K562 (cell line): ENCODE results near the gene ZFAND2A. TPM values are rescaled to one million over a fixed set of nuclear protein-coding genes. Genes with fewer than 3 reads are reported as not detected.

Experiments
- ATAC-seq: fragments of 200-7000 bp; cut with Tn5 transposase; 3 replicates; pipeline ENCODE4 v1.9.1; 2020; ENCODE audit warnings: moderate library complexity
- BruUV-seq: library from RNA; stranded (reverse); fragments of 400-500 nt; replicated peaks from 2 replicates; lab custom pipeline; 2021; lab: Mats Ljungman, UMichigan
- CTCF ChIA-PET: fragments of 300-600 bp; formaldehyde crosslinking; extraction: SDS; loops from one replicate; lab custom pipeline; 2021; ENCODE audit warnings: low intra/inter-chr PET ratio; lab: Yijun Ruan, JAX
- POLR2A ChIA-PET: fragments of 300-600, 350-650 bp; sonication (Branson Sonifier 250); formaldehyde crosslinking; extraction: SDS; loops from one replicate; lab custom pipeline; 2021; ENCODE audit warnings: antibody characterized with exemption, inconsistent platforms; lab: Yijun Ruan, JAX
- DNase-seq, 4 experiments: peaks; one replicate each; pipeline versions ENCODE4 v3.0.0 to v3.0.0-alpha.2; 2011 to 2018; ENCODE audit warnings: low spot score in 3 of 4, mixed read lengths in 3 of 4; ENCODE audit errors: extremely low read depth in 1 of 4
- FAIRE-seq: peaks from 2 replicates; lab custom pipeline; 2011; peaks lifted over from hg19 to GRCh38; lab: Jason Lieb, UNC
- H2AFZ ChIP-seq: 2 replicates; pipeline ENCODE4 v1.6.0; 2011; ENCODE audit warnings: low read depth, low read length, control low read depth, inconsistent platforms
- H3K27ac ChIP-seq: fragments of 200-600 bp; 3 replicates; pipeline ENCODE4 v1.8.0; 2011; ENCODE audit warnings: low read depth, mild to moderate bottlenecking, control low read depth, inconsistent platforms, low read length, moderate library complexity, mixed read lengths; ENCODE audit errors: extremely low read depth
- H3K27me3 ChIP-seq, 2 experiments: fragments of 300-600 bp in 1 of 2; 2 replicates in 1 of 2; 3 replicates in 1 of 2; pipeline versions ENCODE4 v1.6.0 to v1.8.0; 2011; ENCODE audit warnings: inconsistent platforms in 2 of 2, low read length in 2 of 2, mild to moderate bottlenecking in 1 of 2, mixed read lengths in 1 of 2, moderate library complexity in 1 of 2; ENCODE audit not compliant: control insufficient read depth in 2 of 2, insufficient read depth in 2 of 2
- H3K36me3 ChIP-seq: fragments of 300-600 bp; 3 replicates; pipeline ENCODE4 v1.8.0; 2011; ENCODE audit warnings: mild to moderate bottlenecking, low read length, inconsistent platforms; ENCODE audit not compliant: control insufficient read depth, insufficient read depth
- H3K4me1 ChIP-seq, 2 experiments: fragments of 200-600 bp in 1 of 2; replicated peaks in 1 of 2; 2 replicates in 1 of 2; 3 replicates in 1 of 2; pipeline versions ENCODE4 v1.5.1 to v1.8.0; 2011; ENCODE audit warnings: inconsistent platforms in 2 of 2, low read length in 2 of 2, mild to moderate bottlenecking in 1 of 2, mixed read lengths in 1 of 2, moderate library complexity in 1 of 2; ENCODE audit not compliant: control insufficient read depth in 2 of 2, insufficient read depth in 2 of 2
- H3K4me2 ChIP-seq: 2 replicates; pipeline ENCODE4 v1.6.1; 2011; ENCODE audit warnings: low read length, control low read depth, inconsistent platforms, mixed read lengths; ENCODE audit not compliant: insufficient read depth
- H3K4me3 ChIP-seq: fragments of 200-600 bp; sonication (generic), shearing (Covaris generic); 2 replicates; pipeline ENCODE4 v1.5.1; 2016; ENCODE audit warnings: control low read depth, inconsistent platforms
- H3K79me2 ChIP-seq: fragments of 200-600 bp; 3 replicates; pipeline ENCODE4 v1.8.0; 2011; ENCODE audit warnings: low read length, inconsistent platforms; ENCODE audit not compliant: control insufficient read depth, insufficient read depth
- H3K9ac ChIP-seq, 2 experiments: 2 replicates each; pipeline versions ENCODE4 v1.6.0 to v1.6.1; 2011; ENCODE audit warnings: low read depth in 2 of 2, low read length in 2 of 2, control low read depth in 1 of 2, inconsistent platforms in 1 of 2, mild to moderate bottlenecking in 1 of 2, mixed read lengths in 1 of 2; ENCODE audit not compliant: insufficient read depth in 1 of 2
- H3K9me1 ChIP-seq: one replicate; pipeline ENCODE4 v1.6.0; 2011; ENCODE audit warnings: inconsistent platforms, mild to moderate bottlenecking, low read length, moderate library complexity; ENCODE audit not compliant: control insufficient read depth, insufficient read depth
- H3K9me3 ChIP-seq: replicated peaks from 2 replicates; pipeline ENCODE4 v1.5.1; 2011; ENCODE audit warnings: low read depth, low read length, inconsistent platforms; ENCODE audit not compliant: control insufficient read depth, insufficient read depth
- H4K20me1 ChIP-seq: replicated peaks from 2 replicates; pipeline ENCODE4 v1.6.1; 2011; ENCODE audit warnings: low read length, inconsistent platforms, mixed read lengths; ENCODE audit not compliant: control insufficient read depth, insufficient read depth
- E4F1 ChIP-seq: fragments of 250-450 bp; sonication (Bioruptor Pico); IDR thresholded peaks from 2 replicates; pipeline ENCODE4 v1.5.0; 2021; ENCODE audit warnings: mild to moderate bottlenecking, borderline replicate concordance
- EHMT2 ChIP-seq: fragments of 450-650 bp; IDR thresholded peaks from 2 replicates; pipeline ENCODE4 v1.6.1; 2018; ENCODE audit warnings: antibody characterized with exemption
- FOXA3 ChIP-seq, 2 experiments: fragments of 450-650 bp in 1 of 2; sonication (generic) in 1 of 2; formaldehyde crosslinking; IDR thresholded peaks in 1 of 2; conservative IDR thresholded peaks in 1 of 2; 2 replicates each; pipeline versions ENCODE4 v1.4.0 to v1.8.0; 2020 to 2022; ENCODE audit warnings: mild to moderate bottlenecking in 2 of 2, missing genetic modification reagents in 1 of 2
- NFE2L1 ChIP-seq: fragments of 450-650 bp; IDR thresholded peaks from 2 replicates; pipeline ENCODE4 v1.6.1; 2016; ENCODE audit warnings: missing genetic modification characterization, low read depth, mild to moderate bottlenecking, missing compliant biosample characterization, moderate library complexity, borderline replicate concordance
- NR3C1 ChIP-seq: sonication (generic); formaldehyde crosslinking; IDR thresholded peaks from 2 replicates; pipeline ENCODE4 v1.8.1; 2022; ENCODE audit warnings: missing genetic modification reagents
- WGBS: fragments of 100-300 bp; shearing (Covaris generic); methylation state at CpG from one replicate; pipeline ENCODE4 v1.1.6; 2016; ENCODE audit warnings: low coverage, mixed read lengths; ENCODE audit not compliant: insufficient coverage; ENCODE audit errors: missing lambda C conversion rate; 5-methylcytosine and 5-hydroxymethylcytosine counted together
- in situ Hi-C: fragments of 300-500 bp; cut with MboI; formaldehyde crosslinking; loops from 4 replicates; pipeline ENCODE4 v1.15.0; 2018; ENCODE audit warnings: inconsistent platforms, mixed read lengths
- intact Hi-C: fragments of 100-400 bp; cut with micrococcal nuclease; formaldehyde crosslinking; loops from 2 replicates; pipeline ENCODE4 v1.14.2; 2022
- polyA plus RNA-seq, 8 experiments: library from polyadenylated mRNA; depleted of rRNA in 4 of 8; stranded (reverse) in 5 of 8; unstranded in 3 of 8; fragments of >200 nt; fragmentation: Nextera tagmentation in 2 of 8; fragmentation: Illumina TruSeq in 1 of 8; extraction: Ambion mirVana in 2 of 8; extraction: Trizol in 1 of 8; gene quantifications; 2 replicates each; pipeline versions ENCODE4 v1.2.1 to v1.2.3, GENCODE V29; 2011 to 2014; ENCODE audit warnings: inconsistent platforms in 1 of 8, missing spikeins in 1 of 8
- total RNA-seq, 7 experiments: library from RNA; depleted of rRNA in 6 of 7; stranded (reverse); fragments of >200 nt in 6 of 7; fragmentation: Illumina TruSeq in 2 of 7; extraction: Trizol in 2 of 7; gene quantifications; 2 replicates each; pipeline versions ENCODE4 v1.2.1 to v1.2.3, GENCODE V29; 2011 to 2021; ENCODE audit warnings: low replicate concordance in 1 of 7

ZFAND2A gene
- total and polyA plus RNA-seq, 9 of the 15 experiments (the other 6 are each of a cell fraction or from before 2014, with no cell fraction given): 16.8 to 56.8 (median 26.1) TPM

GRCh38 chr7:1175597-1175966, 15.6 kb upstream of the ZFAND2A start:
- FAIRE-seq (no peak), ATAC-seq (no peak), DNase-seq (no peak)
- Histone ChIP-seq H3K27ac (peak overlapping the region; percentile 54; the same call in 2 of the 3 replicates), H2AFZ (peak overlapping the region; percentile 99), H3K4me1 (peaks cover 9 to 27% of the 10 kb centered on the region in 2 experiments), H3K4me3 (peak overlapping the region; percentile 14; the same call in 1 of the 2 replicates), H3K9ac (peak overlapping the region; percentile 23 to 84; a peak in 3 of 4 replicates), H3K4me2 (peak overlapping the region; percentile 84), H3K9me1 (no peaks in the 10 kb centered on the region), H3K27me3 (peaks cover 6 to 17% of the 10 kb centered on the region in 2 experiments; a peak in 3 of 5 replicates), H3K79me2 (no peaks in the 10 kb centered on the region), H3K36me3 (no peaks in the 10 kb centered on the region), H3K9me3 (peaks cover 5% of the 10 kb centered on the region), H4K20me1 (no peaks in the 10 kb centered on the region)
- ChIA-PET POLR2A (interaction anchor here (0.8 to 1.3 kb wide), 2 partner anchors 200 to 208 kb away, joined by 5 to 6 read pairs; partner anchors contain the start of gene COX19), CTCF (interaction anchor here (1.1 to 3.6 kb wide), 2 partner anchors 88 to 183 kb away, joined by 4 to 37 read pairs; no protein-coding TSS in a partner anchor)
- BruUV-seq: no TSS peak
- WGBS: 72% methylated on average over 15 of the region's 15 CpGs
- in situ Hi-C loops: loop anchor here (5.0 kb wide), 1 partner anchor 88 kb away; the partner anchor contains the start of gene GPER1
- peak in 1 of 2 experiments; percentile 42; a peak in 2 of 4 replicates for TF ChIP-seq FOXA3 (CRISPR knock-in tag; conservative IDR thresholded peaks at IDR 0.05 in 1 of 2, IDR thresholded peaks at IDR 0.05 in 1 of 2)
- TF ChIP-seq NR3C1 (CRISPR knock-in tag): 0 out of 2 replicates have a peak, but pooled peaks have one; percentile 69
- TF ChIP-seq NFE2L1 (tag): no peak
- no peak for TF ChIP-seq E4F1 (CRISPR knock-in tag)
- no peak for TF ChIP-seq EHMT2
- intact Hi-C loops: loop anchor here (10.0 kb wide), 1 partner anchor 851 kb away; no protein-coding TSS in a partner anchor
